ENCODE data around the gene CCDC141. TPM values are rescaled to one million over a fixed set of nuclear protein-coding genes. Genes with fewer than 3 reads are reported as not detected.
A peak's percentile ranks its signal among the peaks of the same experiment; 100 is the strongest.

Gene CCDC141
- total and polyA plus RNA-seq, 11 donors = 10.6 to 258 (median 137) TPM

- ATAC-seq (peak; percentile 28 to 45 (median 32)), DNase-seq (no peak)
- no peaks in the 10 kb centered on the region for H3K27me3 ChIP-seq
- WGBS, 4 donors = 40 to 59% (median 44%) methylated on average over 3 of the region's 3 CpGs
- peaks cover 0 to 39% (median 25%) of the 10 kb centered on the region in 12 donors for H3K4me1 ChIP-seq
- H3K4me3 ChIP-seq = peak overlapping the region in 1 of 12 donors; percentile 24
- peaks cover 0 to 11% (median 0%) of the 10 kb centered on the region in 12 donors for H3K9me3 ChIP-seq
- H3K27ac ChIP-seq = peak overlapping the region in 8 of 12 donors; percentile 1 to 66 (median 24)
- H3K36me3 ChIP-seq = peaks cover 0 to 19% (median 0%) of the 10 kb centered on the region in 9 donors
- TF ChIP-seq POLR2A (IDR thresholded peaks at IDR 0.05) (no peak), CTCF (IDR thresholded peaks at IDR 0.05) (peak in 1 of 12 donors; percentile 7)
- intact Hi-C loops (cut with DNase I) = loop anchor here in 2 of 10 donors (5.0 kb wide), 2 partner anchors 33 to 63 kb away; no protein-coding TSS in a partner anchor
Observed at GRCh38 chr2:178829299-178829960, 220.5 kb downstream of the CCDC141 start.

GRCh38 chr2:178828486-178828881 lies 221.5 kb downstream of the CCDC141 start:
- peaks cover 0 to 16% (median 0%) of the 10 kb centered on the region in 9 donors for H3K36me3 ChIP-seq
- TF ChIP-seq CTCF (IDR thresholded peaks at IDR 0.05) (no peak), POLR2A (IDR thresholded peaks at IDR 0.05) (no peak)
- peaks cover 0 to 37% (median 25%) of the 10 kb centered on the region in 12 donors for H3K4me1 ChIP-seq
- WGBS, 4 donors = 51 to 58% (median 55%) methylated on average over 4 of the region's 4 CpGs
- H3K4me3 ChIP-seq = peak overlapping the region in 4 of 12 donors; percentile 1 to 34 (median 26)
- ATAC-seq (no peak), DNase-seq (no peak)
- intact Hi-C loops (cut with DNase I) = loop anchor here in 2 of 10 donors (5.0 kb wide), 2 partner anchors 34 to 64 kb away; no protein-coding TSS in a partner anchor
- peaks cover 0 to 11% (median 0%) of the 10 kb centered on the region in 12 donors for H3K9me3 ChIP-seq
- no peaks in the 10 kb centered on the region for H3K27me3 ChIP-seq
- H3K27ac ChIP-seq = peak overlapping the region in 7 of 12 donors; percentile 1 to 66 (median 42)

- H3K4me1 ChIP-seq = peaks cover 0 to 37% (median 25%) of the 10 kb centered on the region in 12 donors
- H3K36me3 ChIP-seq = peaks cover 0 to 16% (median 0%) of the 10 kb centered on the region in 9 donors
- peak overlapping the region in 4 of 12 donors; percentile 1 to 34 (median 26) for H3K4me3 ChIP-seq
- peak overlapping the region in 7 of 12 donors; percentile 1 to 66 (median 42) for H3K27ac ChIP-seq
- no peaks in the 10 kb centered on the region for H3K27me3 ChIP-seq
- WGBS, 4 donors = 54 to 78% (median 67%) methylated on average over 9 of the region's 9 CpGs
- no peak for TF ChIP-seq CTCF (IDR thresholded peaks at IDR 0.05)
- TF ChIP-seq POLR2A (IDR thresholded peaks at IDR 0.05) = no peak
- intact Hi-C loops (cut with DNase I) = loop anchor here in 2 of 10 donors (5.0 kb wide), 2 partner anchors 34 to 64 kb away; no protein-coding TSS in a partner anchor
- peak in 3 of 4 donors; percentile 55 to 70 (median 70) for ATAC-seq
- H3K9me3 ChIP-seq = peaks cover 0 to 11% (median 0%) of the 10 kb centered on the region in 12 donors
- DNase-seq = no peak
Observed at GRCh38 chr2:178827739-178828485, 222.0 kb downstream of the CCDC141 start.
